Measurements from ENCODE around the gene OSCP1. TPM values are rescaled to one million over a fixed set of nuclear protein-coding genes. Genes with fewer than 3 reads are reported as not detected.
A peak's percentile ranks its signal among the peaks of the same experiment; 100 is the strongest.

The OSCP1 gene
- polyA plus RNA-seq, 1 of the 3 experiments (the other 2 are of a cell fraction) = 11.9 TPM

DNA sequence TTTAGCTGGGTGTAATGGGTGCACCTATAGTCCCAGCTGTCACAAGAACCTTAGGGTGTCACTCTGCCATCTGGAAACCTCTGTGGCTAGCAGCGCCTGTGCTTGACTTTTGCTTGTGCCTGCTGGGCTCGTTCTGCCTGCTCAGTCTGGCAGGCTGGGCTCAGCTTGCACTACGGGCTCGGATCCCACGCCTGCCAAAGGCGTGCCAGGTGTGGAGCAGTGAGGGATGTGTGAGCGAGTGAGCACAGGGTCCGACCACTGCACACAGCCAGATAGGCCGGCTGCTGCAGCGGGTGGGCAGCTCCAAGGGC lies 49.8 kb downstream of the OSCP1 start:
- Histone ChIP-seq H3K9ac (no peak overlapping the region), H3K4me2 (no peak overlapping the region), H3K4me1 (ENCODE audit: control insufficient read depth in 1 of 2, insufficient read depth in 2 of 2, low read depth in 1 of 2, low read length in 1 of 2) (peaks cover 0 to 5% of the 10 kb centered on the region in 2 experiments; a peak in 2 of 4 replicates), H3K79me2 (ENCODE audit: insufficient read depth) (peaks cover 20% of the 10 kb centered on the region), H4K20me1 (ENCODE audit: insufficient read depth) (no peaks in the 10 kb centered on the region), H3K9me2 (no peaks in the 10 kb centered on the region), H3K9me3 (no peaks in the 10 kb centered on the region), H3K27ac (ENCODE audit: low read depth in 2 of 2, low read length in 1 of 2) (no peak overlapping the region), H3K36me3 (replicated peaks in 1 of 2; ENCODE audit: control insufficient read depth in 1 of 2, insufficient read depth in 2 of 2, low read length in 1 of 2) (no peaks in the 10 kb centered on the region), H2AFZ (ENCODE audit: low read depth) (no peak overlapping the region), H3F3A (replicated peaks; ENCODE audit: insufficient read depth) (peaks cover 5% of the 10 kb centered on the region), H3K27me3 (ENCODE audit: insufficient read depth) (no peaks in the 10 kb centered on the region), H3K4me3 (ENCODE audit: low read depth in 2 of 2, low read length in 1 of 2) (no peak overlapping the region)
- ChIA-PET CTCF (interaction anchor here (0.8 to 2.2 kb wide), 5 partner anchors 20 to 1114 kb away, joined by 3 to 7 read pairs (median 3); partner anchors contain the start of genes MEAF6 and TRAPPC3), POLR2A (interaction anchor here (1.0 kb wide), 1 partner anchor 14 kb away, joined by 3 read pairs; no protein-coding TSS in a partner anchor)
- DNase-seq = no peak
- TF ChIP-seq FOXJ3 (CRISPR knock-in tag; IDR thresholded peaks at IDR 0.05) = no peak
- no peak for TF ChIP-seq RFX5 (IDR thresholded peaks at IDR 0.05; ENCODE audit: low read length)
- TF ChIP-seq, protein P1, sequence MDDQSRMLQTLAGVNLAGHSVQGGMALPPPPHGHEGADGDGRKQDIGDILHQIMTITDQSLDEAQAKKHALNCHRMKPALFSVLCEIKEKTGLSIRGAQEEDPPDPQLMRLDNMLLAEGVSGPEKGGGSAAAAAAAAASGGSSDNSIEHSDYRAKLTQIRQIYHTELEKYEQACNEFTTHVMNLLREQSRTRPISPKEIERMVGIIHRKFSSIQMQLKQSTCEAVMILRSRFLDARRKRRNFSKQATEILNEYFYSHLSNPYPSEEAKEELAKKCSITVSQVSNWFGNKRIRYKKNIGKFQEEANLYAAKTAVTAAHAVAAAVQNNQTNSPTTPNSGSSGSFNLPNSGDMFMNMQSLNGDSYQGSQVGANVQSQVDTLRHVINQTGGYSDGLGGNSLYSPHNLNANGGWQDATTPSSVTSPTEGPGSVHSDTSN (IDR thresholded peaks at IDR 0.05) = no peak
- no peak for TF ChIP-seq RAD21 (IDR thresholded peaks at IDR 0.05; ENCODE audit: low read length)
- no peak for TF ChIP-seq MEF2A (IDR thresholded peaks at IDR 0.05; ENCODE audit: borderline replicate concordance, low read depth)
- WGBS (ENCODE audit: low lambda C conversion rate) = 100% methylated on average over 5 of the region's 10 CpGs

DNA sequence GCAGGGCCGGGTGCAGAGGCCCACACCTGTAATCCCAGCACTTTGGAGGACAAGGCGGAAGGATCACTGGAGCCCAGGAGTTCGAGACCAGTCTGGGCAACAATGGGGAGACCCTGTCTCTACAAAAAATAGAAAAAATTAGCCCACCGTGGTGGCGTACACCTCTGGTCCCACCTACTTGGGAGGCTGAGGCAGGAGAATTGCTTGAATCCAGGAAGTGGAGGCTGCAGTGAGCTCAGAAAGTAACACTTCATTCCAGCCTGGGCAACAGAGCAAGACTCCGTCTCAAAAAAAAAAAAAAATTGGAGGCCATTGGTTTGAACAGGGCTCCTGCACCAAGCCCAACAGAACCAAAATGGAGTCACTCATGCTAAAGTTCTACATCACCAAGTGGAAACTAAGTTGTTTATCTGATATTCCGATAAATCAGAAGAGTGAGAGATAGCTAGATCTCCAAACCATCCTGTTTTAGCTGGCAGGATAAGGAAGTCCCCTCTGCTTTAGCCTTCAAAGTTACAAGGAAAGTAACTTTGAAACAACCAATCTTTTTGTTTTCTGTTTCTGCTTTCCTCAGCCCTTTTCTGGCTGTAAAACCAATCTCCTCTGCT lies 51.8 kb downstream of the OSCP1 start:
- no peaks in the 10 kb centered on the region for H3K9me3 ChIP-seq
- H2AFZ ChIP-seq (ENCODE audit: low read depth) = peak overlapping the region; percentile 82; the same call in 1 of the 2 replicates
- POLR2A ChIA-PET = interaction anchor here (3.2 kb wide), 1 partner anchor 12 kb away, joined by 25 read pairs; the partner anchor contains the start of gene STK40
- H3K4me1 ChIP-seq (ENCODE audit: control insufficient read depth in 1 of 2, insufficient read depth in 2 of 2, low read depth in 1 of 2, low read length in 1 of 2) = peaks cover 0 to 5% of the 10 kb centered on the region in 2 experiments; a peak in 2 of 4 replicates
- H3F3A ChIP-seq (replicated peaks; ENCODE audit: insufficient read depth) = peaks cover 5% of the 10 kb centered on the region
- no peaks in the 10 kb centered on the region for H4K20me1 ChIP-seq (ENCODE audit: insufficient read depth)
- H3K9me2 ChIP-seq = no peaks in the 10 kb centered on the region
- peak overlapping the region; percentile 94 for H3K4me2 ChIP-seq
- H3K27ac ChIP-seq (ENCODE audit: low read depth in 2 of 2, low read length in 1 of 2) = peak overlapping the region in 1 of 2 experiments; percentile 83; a peak in 2 of 4 replicates
- peaks cover 4 to 6% of the 10 kb centered on the region in 2 experiments for H3K36me3 ChIP-seq (replicated peaks in 1 of 2; ENCODE audit: control insufficient read depth in 1 of 2, insufficient read depth in 2 of 2, low read length in 1 of 2)
- peak overlapping the region; percentile 93; the same call in 1 of the 2 replicates for H3K9ac ChIP-seq
- H3K27me3 ChIP-seq (ENCODE audit: insufficient read depth) = no peaks in the 10 kb centered on the region
- H3K4me3 ChIP-seq (ENCODE audit: low read depth in 2 of 2, low read length in 1 of 2) = peak overlapping the region in 1 of 2 experiments; percentile 98; a peak in 2 of 4 replicates
- no peak for TF ChIP-seq FOXM1 (IDR thresholded peaks at IDR 0.05; ENCODE audit: low read depth)
- TF ChIP-seq TCF12 (IDR thresholded peaks at IDR 0.05) = no peak
- peaks cover 34% of the 10 kb centered on the region for H3K79me2 ChIP-seq (ENCODE audit: insufficient read depth)
- DNase-seq = no peak
- CTCF ChIA-PET = interaction anchor here (1.1 to 2.5 kb wide), 8 partner anchors 10 to 245 kb away, joined by 3 to 8 read pairs (median 3); no protein-coding TSS in a partner anchor
- 72% methylated on average over 7 of the region's 7 CpGs for WGBS (ENCODE audit: low lambda C conversion rate)

All from SK-N-SH (cell line).